HepG2 (cell line): Measurements from ENCODE around the gene UTP4. TPM values are rescaled to one million over a fixed set of nuclear protein-coding genes. Genes with fewer than 3 reads are reported as not detected.

Source experiments
- ATAC-seq: fragments of 200-7000 bp; cut with Tn5 transposase; 3 replicates; pipeline ENCODE4 v1.9.1; 2020; ENCODE audit warnings: mild to moderate bottlenecking, moderate library complexity
- BruUV-seq: library from RNA; stranded (reverse); fragments of 400-500 nt; replicated peaks from 2 replicates; lab custom pipeline; 2021; lab: Mats Ljungman, UMichigan
- CTCF ChIA-PET: fragments of 300-600 bp; formaldehyde crosslinking; extraction: SDS; loops from one replicate; lab custom pipeline; 2021; ENCODE audit warnings: low total read pairs, inconsistent platforms, low intra/inter-chr PET ratio; lab: Yijun Ruan, JAX
- POLR2A ChIA-PET: fragments of 350-600 bp; sonication (Branson Sonifier 250); formaldehyde crosslinking; loops from one replicate; lab custom pipeline; 2020; ENCODE audit warnings: antibody characterized with exemption, inconsistent platforms; lab: Yijun Ruan, JAX
- DNase-seq: peaks from one replicate; pipeline ENCODE4 v3.0.0-alpha.2; 2015; ENCODE audit warnings: low spot score
- FAIRE-seq: peaks from 3 replicates; lab custom pipeline; 2011; peaks lifted over from hg19 to GRCh38; lab: Jason Lieb, UNC
- H2AFZ ChIP-seq: one replicate; pipeline ENCODE4 v1.6.1; 2011; ENCODE audit warnings: low read length, inconsistent platforms
- H3K27ac ChIP-seq: fragments of 300-600 bp; 3 replicates; pipeline ENCODE4 v1.8.0; 2011; ENCODE audit warnings: mixed run types, mild to moderate bottlenecking, mixed read lengths, low read length, inconsistent platforms; ENCODE audit not compliant: insufficient read depth; ENCODE audit errors: extremely low read length
- H3K27me3 ChIP-seq, 2 experiments: fragments of 200-600 bp in 1 of 2; 2 replicates in 1 of 2; 3 replicates in 1 of 2; pipeline versions ENCODE4 v1.6.0 to v1.8.0; 2011; ENCODE audit warnings: low read length in 2 of 2, mild to moderate bottlenecking in 2 of 2, moderate library complexity in 2 of 2, inconsistent platforms in 1 of 2; ENCODE audit not compliant: insufficient read depth in 2 of 2, control insufficient read depth in 1 of 2
- H3K36me3 ChIP-seq, 2 experiments: fragments of 200-600 bp in 1 of 2; replicated peaks in 1 of 2; 2 replicates in 1 of 2; 3 replicates in 1 of 2; pipeline versions ENCODE4 v1.5.1 to v1.8.0; 2011; ENCODE audit warnings: low read length in 2 of 2, inconsistent platforms in 1 of 2; ENCODE audit not compliant: insufficient read depth in 2 of 2, control insufficient read depth in 1 of 2
- H3K4me1 ChIP-seq: 2 replicates; pipeline ENCODE4 v1.5.1; 2012; ENCODE audit warnings: low read length, inconsistent platforms; ENCODE audit not compliant: insufficient read depth
- H3K4me2 ChIP-seq: 2 replicates; pipeline ENCODE4 v1.6.0; 2011; ENCODE audit warnings: low read depth, low read length, inconsistent platforms
- H3K4me3 ChIP-seq, 3 experiments: fragments of 200-600 bp in 1 of 3; sonication (generic), shearing (Covaris generic) in 1 of 3; replicated peaks in 1 of 3; 2 replicates each; pipeline ENCODE4 v1.5.1; 2011 to 2016; ENCODE audit warnings: low read length in 3 of 3, inconsistent platforms in 2 of 3, low read depth in 2 of 3, mild to moderate bottlenecking in 2 of 3, control low read depth in 1 of 3, mixed read lengths in 1 of 3; ENCODE audit not compliant: insufficient read depth in 1 of 3
- H3K79me2 ChIP-seq: one replicate; pipeline ENCODE4 v1.6.1; 2011; ENCODE audit warnings: low read length, inconsistent platforms; ENCODE audit not compliant: insufficient read depth
- H3K9ac ChIP-seq: 2 replicates; pipeline ENCODE4 v1.6.0; 2011; ENCODE audit warnings: mild to moderate bottlenecking, low read depth, low read length, inconsistent platforms; ENCODE audit not compliant: insufficient read depth
- H3K9me3 ChIP-seq: 2 replicates; pipeline ENCODE4 v1.5.1; 2012; ENCODE audit warnings: mild to moderate bottlenecking, low read length
- H4K20me1 ChIP-seq: 2 replicates; pipeline ENCODE4 v1.6.0; 2011; ENCODE audit warnings: inconsistent platforms, mild to moderate bottlenecking, low read length, moderate library complexity; ENCODE audit not compliant: insufficient read depth
- HINFP ChIP-seq: sonication (generic); formaldehyde crosslinking; IDR thresholded peaks from 2 replicates; pipeline ENCODE4 v1.4.0; 2020; ENCODE audit warnings: low read depth, mild to moderate bottlenecking, missing genetic modification reagents
- PCBP2 ChIP-seq: fragments of 200-400 bp; formaldehyde crosslinking; optimal IDR thresholded peaks from 2 replicates; pipeline ENCODE3; 2018; ENCODE audit warnings: low read length, low read depth; ENCODE audit not compliant: poor library complexity, severe bottlenecking
- POLR2AphosphoS5 ChIP-seq: IDR thresholded peaks from 2 replicates; pipeline ENCODE4 v1.6.1; 2012; ENCODE audit warnings: low read depth, low read length
- RFXAP ChIP-seq: sonication (generic); formaldehyde crosslinking; IDR thresholded peaks from 2 replicates; pipeline ENCODE4 v1.4.0; 2020; ENCODE audit warnings: missing genetic modification reagents, borderline replicate concordance
- ZKSCAN8 ChIP-seq: IDR thresholded peaks from 2 replicates; pipeline ENCODE4 v1.6.1; 2016; ENCODE audit warnings: borderline replicate concordance, missing genetic modification reagents, missing compliant biosample characterization
- ZNF160 ChIP-seq: sonication (generic); formaldehyde crosslinking; IDR thresholded peaks from 2 replicates; pipeline ENCODE4 v1.8.0; 2022; ENCODE audit warnings: mild to moderate bottlenecking, inconsistent platforms, missing genetic modification reagents
- ZNF30 ChIP-seq: sonication (generic); formaldehyde crosslinking; IDR thresholded peaks from 2 replicates; pipeline ENCODE4 v1.5.0; 2020; ENCODE audit warnings: mild to moderate bottlenecking, missing genetic modification reagents
- ZNF776 ChIP-seq: sonication (generic); formaldehyde crosslinking; IDR thresholded peaks from 2 replicates; pipeline ENCODE4 v1.4.0; 2020; ENCODE audit warnings: mild to moderate bottlenecking, missing genetic modification reagents
- in situ Hi-C: cut with HindIII; loops from 2 replicates; pipeline ENCODE4 v1.10.0; 2017; ENCODE audit warnings: low pct_unique_long_range_greater_than_20kb; ENCODE audit not compliant: extremely low pct_ligation_motif_present
- intact Hi-C: fragments of 100-400 bp; cut with micrococcal nuclease; formaldehyde crosslinking; loops from one replicate; pipeline ENCODE4 v1.10.0; 2022; ENCODE audit not compliant: unreplicated experiment
- polyA plus RNA-seq, 8 experiments: library from polyadenylated mRNA; depleted of rRNA in 3 of 8; stranded (reverse) in 7 of 8; unstranded in 1 of 8; fragments of >200 nt; fragmentation: Illumina TruSeq in 4 of 8; extraction: Trizol in 4 of 8; gene quantifications; 2 replicates each; pipeline versions ENCODE4 v1.2.1 to v1.2.3, GENCODE V29; 2011 to 2016; ENCODE audit warnings: low read depth in 4 of 8, missing spikeins in 1 of 8, mixed read lengths in 1 of 8; ENCODE audit not compliant: insufficient read depth in 1 of 8
- total RNA-seq, 5 experiments: library from RNA; depleted of rRNA; stranded (reverse); fragments of >200 nt; fragmentation: Illumina TruSeq; extraction: Trizol; gene quantifications; 2 replicates each; pipeline ENCODE4 v1.2.3, GENCODE V29; 2016; ENCODE audit warnings: low read depth in 1 of 5
- TF ChIP-seq, protein P1 (sequence below): sonication (generic); formaldehyde crosslinking; IDR thresholded peaks from 2 replicates; pipeline ENCODE4 v1.4.0; 2020; ENCODE audit warnings: missing genetic modification reagents, mild to moderate bottlenecking, borderline replicate concordance

UTP4 gene
- total and polyA plus RNA-seq, 2 of the 13 experiments (the other 11 are each of a cell fraction or from before 2014, with no cell fraction given), result 30.0 to 85.8 TPM

GRCh38 chr16:69204172-69204571 is 71.7 kb downstream of the UTP4 start:
- no TSS peak for BruUV-seq
- intact Hi-C loops, result no loop called here
- H4K20me1 ChIP-seq, result no peaks in the 10 kb centered on the region
- H3K4me2 ChIP-seq, result no peak overlapping the region
- POLR2A ChIA-PET, result interaction anchor here (0.9 kb wide), 1 partner anchor 17 kb away, joined by 3 read pairs; the partner anchor contains the start of gene SNTB2
- H3K4me3 ChIP-seq, result no peak overlapping the region
- H3K79me2 ChIP-seq, result peaks cover 19% of the 10 kb centered on the region
- CTCF ChIA-PET, result no interaction called here
- no peak overlapping the region for H2AFZ ChIP-seq
- peaks cover 14% of the 10 kb centered on the region; the same call in 1 of the 2 replicates for H3K4me1 ChIP-seq
- TF ChIP-seq ZNF776 (CRISPR knock-in tag) (no peak), ZNF160 (CRISPR knock-in tag) (no peak), ZNF30 (no peak), HINFP (CRISPR knock-in tag) (no peak), RFXAP (no peak), ZKSCAN8 (no peak), POLR2AphosphoS5 (no peak), PCBP2 (no peak)
- TF ChIP-seq, protein P1, sequence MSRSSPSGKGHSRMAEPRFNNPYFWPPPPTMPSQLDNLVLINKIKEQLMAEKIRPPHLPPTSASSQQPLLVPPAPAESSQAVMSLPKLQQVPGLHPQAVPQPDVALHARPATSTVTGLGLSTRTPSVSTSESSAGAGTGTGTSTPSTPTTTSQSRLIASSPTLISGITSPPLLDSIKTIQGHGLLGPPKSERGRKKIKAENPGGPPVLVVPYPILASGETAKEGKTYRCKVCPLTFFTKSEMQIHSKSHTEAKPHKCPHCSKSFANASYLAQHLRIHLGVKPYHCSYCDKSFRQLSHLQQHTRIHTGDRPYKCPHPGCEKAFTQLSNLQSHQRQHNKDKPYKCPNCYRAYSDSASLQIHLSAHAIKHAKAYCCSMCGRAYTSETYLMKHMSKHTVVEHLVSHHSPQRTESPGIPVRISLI (CRISPR knock-in tag), result no peak
- FAIRE-seq, result no peak
- H3K27ac ChIP-seq, result no peak overlapping the region
- no peaks in the 10 kb centered on the region for H3K27me3 ChIP-seq
- no peaks in the 10 kb centered on the region for H3K36me3 ChIP-seq
- ATAC-seq, result no peak
- in situ Hi-C loops, result no loop called here
- H3K9ac ChIP-seq, result no peak overlapping the region
- no peak for DNase-seq
- no peaks in the 10 kb centered on the region for H3K9me3 ChIP-seq
